Cardiac fibroblast (primary cell): Measurements from ENCODE around the gene LIMCH1.
A peak's percentile ranks its signal among the peaks of the same experiment; 100 is the strongest.

ENCODE experiments used
- DNase-seq, 2 donors: peaks; one replicate each; pipeline versions ENCODE4 v3.0.0 to v3.0.0-alpha.2; 2010; ENCODE audit warnings: low read depth in 2 of 2
- H3K4me3 ChIP-seq, 2 donors: replicated peaks in 1 of 2; 1 replicate in 1 of 2; 2 replicates in 1 of 2; pipeline ENCODE4 v1.5.1; 2011; ENCODE audit warnings: low read depth in 2 of 2, low read length in 2 of 2, mild to moderate bottlenecking in 2 of 2, moderate library complexity in 1 of 2
- CTCF ChIP-seq: IDR thresholded peaks from one replicate; pipeline ENCODE4 v1.5.1; 2011; ENCODE audit warnings: low read depth, mild to moderate bottlenecking, low read length, inconsistent platforms

Gene LIMCH1

GRCh38 chr4:41514766-41515481 is 23.0 kb upstream of the LIMCH1 start:
- DNase-seq = no peak
- no peak for TF ChIP-seq CTCF
- no peak overlapping the region for H3K4me3 ChIP-seq

- TF ChIP-seq CTCF = no peak
- no peak for DNase-seq
These were observed 20.8 kb upstream of the LIMCH1 start for GRCh38 chr4:41517121-41517520.

GRCh38 chr4:41517747-41518146 is 20.2 kb upstream of the LIMCH1 start:
- no peak for TF ChIP-seq CTCF

More at GRCh38 chr4:41517121-41517520, 20.8 kb upstream of the LIMCH1 start:
- no peak overlapping the region for H3K4me3 ChIP-seq

GRCh38 chr4:41524425-41524824 is 13.5 kb upstream of the LIMCH1 start:
- DNase-seq = no peak
- no peak overlapping the region for H3K4me3 ChIP-seq
- TF ChIP-seq CTCF = no peak

More at GRCh38 chr4:41517747-41518146, 20.2 kb upstream of the LIMCH1 start:
- DNase-seq = no peak
- H3K4me3 ChIP-seq = no peak overlapping the region

- H3K4me3 ChIP-seq = no peak overlapping the region
- peak; percentile 85 to 86 for DNase-seq
- TF ChIP-seq CTCF = no peak
These were observed 12.8 kb upstream of the LIMCH1 start for GRCh38 chr4:41525129-41525528.

GRCh38 chr4:41526628-41527027 is 11.3 kb upstream of the LIMCH1 start:
- TF ChIP-seq CTCF = no peak
- no peak overlapping the region for H3K4me3 ChIP-seq
- DNase-seq = no peak
